Measurements from ENCODE around the gene COA6.

GRCh38 chr1:234396871-234397270 is 23.6 kb downstream of the COA6 start:
- no peak for TF ChIP-seq POLR2AphosphoS5 (IDR thresholded peaks at IDR 0.05)
- no peak for TF ChIP-seq CTCF (IDR thresholded peaks at IDR 0.05)
- no peak for TF ChIP-seq POLR2A (IDR thresholded peaks at IDR 0.05)
- TF ChIP-seq EP300 (IDR thresholded peaks at IDR 0.05): no peak

Data from suprapubic skin (tissue), 4 donors.